AG04450 (cell line): ENCODE measurements around the gene LRRC51. TPM values are rescaled to one million over a fixed set of nuclear protein-coding genes. Genes with fewer than 3 reads are reported as not detected.

Source experiments
- CTCF ChIA-PET: fragments of 300-600, 350-600 bp; formaldehyde crosslinking; extraction: SDS; loops from one replicate; lab custom pipeline; 2022; ENCODE audit warnings: antibody characterized with exemption, inconsistent platforms; lab: Charles Lee
- POLR2A ChIA-PET: fragments of 350-600 bp; formaldehyde crosslinking; extraction: SDS; loops from one replicate; lab custom pipeline; 2021; ENCODE audit warnings: antibody characterized with exemption, inconsistent platforms; lab: Yijun Ruan, JAX
- DNase-seq: peaks from one replicate; pipeline ENCODE4 v3.0.0-alpha.2; 2011; ENCODE audit warnings: low read depth, low spot score
- H3K27ac ChIP-seq: one replicate; pipeline ENCODE4 v1.5.1; 2012; ENCODE audit warnings: low read depth, low read length, control low read depth
- H3K27me3 ChIP-seq: one replicate; pipeline ENCODE4 v1.6.0; 2012; ENCODE audit warnings: low read length; ENCODE audit not compliant: control insufficient read depth, insufficient read depth
- H3K4me3 ChIP-seq: 2 replicates; pipeline ENCODE4 v1.5.1; 2011; ENCODE audit warnings: mild to moderate bottlenecking, low read depth, low read length, control low read depth
- H3K9me3 ChIP-seq: 2 replicates; pipeline ENCODE4 v1.5.1; 2012; ENCODE audit warnings: low read length; ENCODE audit not compliant: control insufficient read depth, insufficient read depth
- CTCF ChIP-seq: IDR thresholded peaks from 2 replicates; pipeline ENCODE4 v1.5.1; 2011; ENCODE audit warnings: low read depth, low read length, control low read depth, inconsistent platforms
- polyA plus RNA-seq: library from polyadenylated mRNA; depleted of rRNA; stranded (reverse); fragments of >200 nt; gene quantifications from 2 replicates; pipeline ENCODE4 v1.2.3, GENCODE V29; 2011

LRRC51 gene
- polyA plus RNA-seq, 1 experiment: 8.6 TPM

GRCh38 chr11:72042064-72042745 lies 38.4 kb upstream of the LRRC51 start:
- H3K4me3 ChIP-seq: peak overlapping the region; percentile 88
- H3K9me3 ChIP-seq: no peaks in the 10 kb centered on the region
- POLR2A ChIA-PET: interaction anchor here (0.5 to 0.6 kb wide), 2 partner anchors 14 to 184 kb away, joined by 3 to 9 read pairs; no protein-coding TSS in a partner anchor
- no peak for TF ChIP-seq CTCF
- DNase-seq: no peak
- H3K27me3 ChIP-seq: no peaks in the 10 kb centered on the region
- peak overlapping the region; percentile 99 for H3K27ac ChIP-seq
- CTCF ChIA-PET: interaction anchor here (1.1 kb wide), 1 partner anchor 17 kb away, joined by 3 read pairs; no protein-coding TSS in a partner anchor

GRCh38 chr11:72045849-72046248 lies 34.8 kb upstream of the LRRC51 start:
- CTCF ChIA-PET: interaction anchor here (0.9 kb wide), 1 partner anchor 20 kb away, joined by 4 read pairs; no protein-coding TSS in a partner anchor
- DNase-seq: no peak

GRCh38 chr11:72048766-72049460 lies 31.7 kb upstream of the LRRC51 start:
- POLR2A ChIA-PET: no interaction called here
- no peak overlapping the region for H3K27ac ChIP-seq
- DNase-seq: no peak
- no peaks in the 10 kb centered on the region for H3K9me3 ChIP-seq
- no peaks in the 10 kb centered on the region for H3K27me3 ChIP-seq
- no peak for TF ChIP-seq CTCF
- no peak overlapping the region for H3K4me3 ChIP-seq
- CTCF ChIA-PET: interaction anchor here (1.3 kb wide), 1 partner anchor 25 kb away, joined by 3 read pairs; no protein-coding TSS in a partner anchor

More at GRCh38 chr11:72045849-72046248, 34.8 kb upstream of the LRRC51 start:
- no peak overlapping the region for H3K4me3 ChIP-seq
- no peak for TF ChIP-seq CTCF
- no peak overlapping the region for H3K27ac ChIP-seq
- H3K27me3 ChIP-seq: no peaks in the 10 kb centered on the region
- POLR2A ChIA-PET: no interaction called here
- H3K9me3 ChIP-seq: no peaks in the 10 kb centered on the region

GRCh38 chr11:72058416-72059034 lies 22.1 kb upstream of the LRRC51 start:
- Histone ChIP-seq H3K27me3 (no peaks in the 10 kb centered on the region), H3K4me3 (no peak overlapping the region), H3K9me3 (no peaks in the 10 kb centered on the region), H3K27ac (peak overlapping the region; percentile 87)
- POLR2A ChIA-PET: interaction anchor here (0.6 kb wide), 1 partner anchor 18 kb away, joined by 4 read pairs; no protein-coding TSS in a partner anchor
- DNase-seq: peak; percentile 59
- no peak for TF ChIP-seq CTCF
- CTCF ChIA-PET: interaction anchor here (0.6 to 2.7 kb wide), 6 partner anchors 11 to 372 kb away, joined by 3 to 10 read pairs (median 4); no protein-coding TSS in a partner anchor
